GM23338 (cell line): ENCODE data around the gene RIMOC1. TPM values are rescaled to one million over a fixed set of nuclear protein-coding genes. Genes with fewer than 3 reads are reported as not detected.

Experiments used
- ATAC-seq: fragments of 200-7000 bp; cut with Tn5 transposase; 3 replicates; pipeline ENCODE4 v1.9.1; 2020
- DNase-seq: peaks from one replicate; pipeline ENCODE4 v3.0.0-alpha.2; 2015; ENCODE audit warnings: low spot score
- H2AFZ ChIP-seq: fragments of 200-600 bp; sonication (generic); 2 replicates; pipeline ENCODE4 v1.8.0; 2016; ENCODE audit warnings: antibody characterized with exemption, mild to moderate bottlenecking, moderate library complexity
- H3F3A ChIP-seq: fragments of 200-600 bp; sonication (generic); replicated peaks from 2 replicates; pipeline ENCODE4 v1.8.0; 2017; ENCODE audit warnings: antibody characterized with exemption, mixed run types, low read depth
- H3K27ac ChIP-seq: fragments of 200-600 bp; sonication (generic); 2 replicates; pipeline ENCODE4 v1.6.1; 2016; ENCODE audit warnings: low read depth
- H3K27me3 ChIP-seq: fragments of 200-600 bp; sonication (generic); 2 replicates; pipeline ENCODE4 v1.8.0; 2016; ENCODE audit warnings: mild to moderate bottlenecking, mixed run types, moderate library complexity; ENCODE audit not compliant: insufficient read depth
- H3K36me3 ChIP-seq: fragments of 200-600 bp; sonication (generic); 2 replicates; pipeline ENCODE4 v1.8.0; 2016; ENCODE audit warnings: mild to moderate bottlenecking; ENCODE audit not compliant: insufficient read depth
- H3K4me1 ChIP-seq: fragments of 200-600 bp; sonication (generic); 2 replicates; pipeline ENCODE4 v1.8.0; 2016; ENCODE audit warnings: mild to moderate bottlenecking, moderate library complexity; ENCODE audit not compliant: insufficient read depth
- H3K4me2 ChIP-seq: fragments of 200-600 bp; sonication (generic); 2 replicates; pipeline ENCODE4 v1.7.1; 2017; ENCODE audit warnings: mixed run types
- H3K4me3 ChIP-seq: fragments of 200-600 bp; sonication (generic); 2 replicates; pipeline ENCODE4 v1.6.1; 2016; ENCODE audit warnings: mixed run types
- H3K79me2 ChIP-seq: fragments of 200-600 bp; sonication (generic); replicated peaks from 2 replicates; pipeline ENCODE4 v1.8.0; 2017; ENCODE audit warnings: mild to moderate bottlenecking; ENCODE audit not compliant: insufficient read depth
- H3K9me2 ChIP-seq: fragments of 200-600 bp; sonication (generic); 2 replicates; pipeline ENCODE4 v1.8.0; 2017; ENCODE audit not compliant: insufficient read depth
- H4K20me1 ChIP-seq: fragments of 200-600 bp; sonication (generic); replicated peaks from 2 replicates; pipeline ENCODE4 v1.8.0; 2017; ENCODE audit warnings: mild to moderate bottlenecking; ENCODE audit not compliant: insufficient read depth
- H3K27ac Mint-ChIP-seq: 2 replicates; pipeline ENCODE4 v1.8.0; 2020; ENCODE audit warnings: inconsistent platforms, mild to moderate bottlenecking, moderate library complexity, mixed read lengths
- H3K27me3 Mint-ChIP-seq: 3 replicates; pipeline ENCODE4 v1.8.0; 2022; ENCODE audit warnings: low read depth, mild to moderate bottlenecking, moderate library complexity, mixed read lengths, inconsistent platforms; ENCODE audit not compliant: insufficient read depth, poor library complexity
- H3K36me3 Mint-ChIP-seq: 3 replicates; pipeline ENCODE4 v1.8.0; 2021; ENCODE audit warnings: low read depth, mild to moderate bottlenecking, inconsistent platforms, moderate library complexity, mixed read lengths
- H3K4me1 Mint-ChIP-seq: 3 replicates; pipeline ENCODE4 v1.8.0; 2020; ENCODE audit warnings: mild to moderate bottlenecking, inconsistent platforms, mixed read lengths
- H3K4me3 Mint-ChIP-seq: 3 replicates; pipeline ENCODE4 v1.8.0; 2021; ENCODE audit warnings: moderate library complexity, mild to moderate bottlenecking, inconsistent platforms, mixed read lengths
- H3K9me3 Mint-ChIP-seq: 3 replicates; pipeline ENCODE4 v1.8.0; 2020; ENCODE audit warnings: moderate library complexity, mild to moderate bottlenecking, inconsistent platforms, mixed read lengths
- CREB1 ChIP-seq: fragments of 250-450 bp; sonication (Bioruptor Pico); IDR thresholded peaks from 2 replicates; pipeline ENCODE4 v1.5.0; 2020; ENCODE audit warnings: low read depth, mild to moderate bottlenecking, moderate library complexity
- EZH2 ChIP-seq: fragments of 200-600 bp; sonication (generic); IDR thresholded peaks from one replicate; pipeline ENCODE4 v1.8.0; 2017; ENCODE audit warnings: antibody characterized with exemption, mild to moderate bottlenecking, low read depth; ENCODE audit not compliant: unreplicated experiment
- EZH2phosphoT487 ChIP-seq: fragments of 200-600 bp; sonication (generic); IDR thresholded peaks from one replicate; pipeline ENCODE4 v1.8.1; 2018; ENCODE audit warnings: antibody characterized with exemption; ENCODE audit not compliant: unreplicated experiment
- JUNB ChIP-seq: IDR thresholded peaks from one replicate; pipeline ENCODE4 v1.6.1; 2016; ENCODE audit warnings: antibody characterized with exemption; ENCODE audit not compliant: unreplicated experiment
- NANOG ChIP-seq: IDR thresholded peaks from 2 replicates; pipeline ENCODE4 v1.6.1; 2016; ENCODE audit warnings: antibody characterized with exemption, borderline replicate concordance
- POLR2AphosphoS5 ChIP-seq: IDR thresholded peaks from 2 replicates; pipeline ENCODE4 v1.6.1; 2016; ENCODE audit warnings: antibody characterized with exemption, low read depth
- STAT1 ChIP-seq: IDR thresholded peaks from one replicate; pipeline ENCODE4 v1.6.1; 2016; ENCODE audit warnings: antibody characterized with exemption; ENCODE audit not compliant: unreplicated experiment
- ZNF114 ChIP-seq: fragments of 250-450 bp; sonication (Bioruptor Pico); IDR thresholded peaks from 2 replicates; pipeline ENCODE4 v1.5.0; 2020; ENCODE audit warnings: mild to moderate bottlenecking, moderate library complexity
- ZNF331 ChIP-seq: fragments of 250-450 bp; sonication (Bioruptor Pico); IDR thresholded peaks from 2 replicates; pipeline ENCODE4 v1.5.0; 2020; ENCODE audit warnings: low read depth, mild to moderate bottlenecking, moderate library complexity
- polyA plus RNA-seq: library from polyadenylated mRNA; unstranded; fragments of >200 nt; fragmentation: Nextera tagmentation; extraction: Ambion mirVana; gene quantifications from 2 replicates; pipeline ENCODE4 v1.2.1, GENCODE V29; 2016
- total RNA-seq: library from RNA; depleted of rRNA; stranded (reverse); fragments of >200 nt; shearing (Covaris generic); gene quantifications from 2 replicates; pipeline ENCODE4 v1.2.3, GENCODE V29; 2014
- TF ChIP-seq, protein P1 (sequence below): IDR thresholded peaks from 2 replicates; pipeline ENCODE4 v1.6.1; 2016; ENCODE audit warnings: antibody characterized with exemption
- TF ChIP-seq, protein P2 (sequence below), 2 experiments: fragments of 200-600 bp in 1 of 2; sonication (generic) in 1 of 2; conservative IDR thresholded peaks; 2 replicates each; pipeline versions ENCODE4 v1.5.1 to v1.6.1; 2016 to 2017; ENCODE audit warnings: antibody characterized with exemption in 2 of 2, low read depth in 2 of 2, mild to moderate bottlenecking in 2 of 2, moderate library complexity in 1 of 2
- TF ChIP-seq, protein P3 (sequence below): fragments of 250-450 bp; sonication (Bioruptor Pico); IDR thresholded peaks from 2 replicates; pipeline ENCODE4 v1.5.0; 2020; ENCODE audit warnings: mild to moderate bottlenecking, moderate library complexity
- TF ChIP-seq, protein P4 (sequence below): IDR thresholded peaks from one replicate; pipeline ENCODE4 v1.6.1; 2018; ENCODE audit warnings: antibody characterized with exemption; ENCODE audit not compliant: unreplicated experiment

Gene RIMOC1
- total and polyA plus RNA-seq, 2 experiments from 2014 or later: 26.4 to 30.3 TPM

DNA sequence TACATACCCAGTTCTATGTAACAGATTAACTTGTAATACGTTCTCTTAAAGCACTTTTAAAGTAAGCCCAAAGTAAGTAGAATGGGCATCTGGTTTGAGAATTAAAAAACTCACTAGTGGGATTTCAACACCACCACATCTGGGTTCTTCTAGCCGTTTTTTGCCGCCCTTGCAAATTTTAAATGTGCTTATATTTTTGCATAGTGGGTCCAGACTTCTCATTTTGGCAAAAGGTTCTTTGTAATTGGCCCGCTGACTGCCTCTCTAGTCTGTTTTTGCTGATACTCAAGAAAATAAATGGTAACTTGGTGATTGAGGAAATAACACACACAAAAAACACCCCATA, 20.4 kb downstream of the RIMOC1 start:
- H3F3A ChIP-seq: 0 out of 2 replicates have a peak, but pooled peaks cover 3% of the 10 kb centered on the region
- no peaks in the 10 kb centered on the region for H3K9me2 ChIP-seq
- Mint-ChIP-seq H3K27me3 (peaks cover 6% of the 10 kb centered on the region), H3K27ac (no peak overlapping the region), H3K36me3 (0 out of 3 replicates have a peak, but pooled peaks cover 5% of the 10 kb centered on the region), H3K9me3 (no peaks in the 10 kb centered on the region), H3K4me1 (peaks cover 9% of the 10 kb centered on the region), H3K4me3 (peak overlapping the region; percentile 76)
- H3K4me1 ChIP-seq: no peaks in the 10 kb centered on the region; the same call in 1 of the 2 replicates
- H3K36me3 ChIP-seq: no peaks in the 10 kb centered on the region
- H3K4me3 ChIP-seq: peak overlapping the region; percentile 70
- H3K27me3 ChIP-seq: no peaks in the 10 kb centered on the region
- TF ChIP-seq, protein P1, sequence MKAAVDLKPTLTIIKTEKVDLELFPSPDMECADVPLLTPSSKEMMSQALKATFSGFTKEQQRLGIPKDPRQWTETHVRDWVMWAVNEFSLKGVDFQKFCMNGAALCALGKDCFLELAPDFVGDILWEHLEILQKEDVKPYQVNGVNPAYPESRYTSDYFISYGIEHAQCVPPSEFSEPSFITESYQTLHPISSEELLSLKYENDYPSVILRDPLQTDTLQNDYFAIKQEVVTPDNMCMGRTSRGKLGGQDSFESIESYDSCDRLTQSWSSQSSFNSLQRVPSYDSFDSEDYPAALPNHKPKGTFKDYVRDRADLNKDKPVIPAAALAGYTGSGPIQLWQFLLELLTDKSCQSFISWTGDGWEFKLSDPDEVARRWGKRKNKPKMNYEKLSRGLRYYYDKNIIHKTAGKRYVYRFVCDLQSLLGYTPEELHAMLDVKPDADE: no peak
- TF ChIP-seq POLR2AphosphoS5 (no peak), EZH2phosphoT487 (no peak), ZNF331 (CRISPR knock-in tag) (no peak), NANOG (no peak), STAT1 (no peak), CREB1 (CRISPR knock-in tag) (no peak), JUNB (no peak), EZH2 (no peak), ZNF114 (CRISPR knock-in tag) (no peak)
- TF ChIP-seq, protein P2, sequence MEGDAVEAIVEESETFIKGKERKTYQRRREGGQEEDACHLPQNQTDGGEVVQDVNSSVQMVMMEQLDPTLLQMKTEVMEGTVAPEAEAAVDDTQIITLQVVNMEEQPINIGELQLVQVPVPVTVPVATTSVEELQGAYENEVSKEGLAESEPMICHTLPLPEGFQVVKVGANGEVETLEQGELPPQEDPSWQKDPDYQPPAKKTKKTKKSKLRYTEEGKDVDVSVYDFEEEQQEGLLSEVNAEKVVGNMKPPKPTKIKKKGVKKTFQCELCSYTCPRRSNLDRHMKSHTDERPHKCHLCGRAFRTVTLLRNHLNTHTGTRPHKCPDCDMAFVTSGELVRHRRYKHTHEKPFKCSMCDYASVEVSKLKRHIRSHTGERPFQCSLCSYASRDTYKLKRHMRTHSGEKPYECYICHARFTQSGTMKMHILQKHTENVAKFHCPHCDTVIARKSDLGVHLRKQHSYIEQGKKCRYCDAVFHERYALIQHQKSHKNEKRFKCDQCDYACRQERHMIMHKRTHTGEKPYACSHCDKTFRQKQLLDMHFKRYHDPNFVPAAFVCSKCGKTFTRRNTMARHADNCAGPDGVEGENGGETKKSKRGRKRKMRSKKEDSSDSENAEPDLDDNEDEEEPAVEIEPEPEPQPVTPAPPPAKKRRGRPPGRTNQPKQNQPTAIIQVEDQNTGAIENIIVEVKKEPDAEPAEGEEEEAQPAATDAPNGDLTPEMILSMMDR (conservative IDR thresholded peaks at IDR 0.05; ENCODE audit: low read depth in 2 of 2): no peak
- TF ChIP-seq, protein P3, sequence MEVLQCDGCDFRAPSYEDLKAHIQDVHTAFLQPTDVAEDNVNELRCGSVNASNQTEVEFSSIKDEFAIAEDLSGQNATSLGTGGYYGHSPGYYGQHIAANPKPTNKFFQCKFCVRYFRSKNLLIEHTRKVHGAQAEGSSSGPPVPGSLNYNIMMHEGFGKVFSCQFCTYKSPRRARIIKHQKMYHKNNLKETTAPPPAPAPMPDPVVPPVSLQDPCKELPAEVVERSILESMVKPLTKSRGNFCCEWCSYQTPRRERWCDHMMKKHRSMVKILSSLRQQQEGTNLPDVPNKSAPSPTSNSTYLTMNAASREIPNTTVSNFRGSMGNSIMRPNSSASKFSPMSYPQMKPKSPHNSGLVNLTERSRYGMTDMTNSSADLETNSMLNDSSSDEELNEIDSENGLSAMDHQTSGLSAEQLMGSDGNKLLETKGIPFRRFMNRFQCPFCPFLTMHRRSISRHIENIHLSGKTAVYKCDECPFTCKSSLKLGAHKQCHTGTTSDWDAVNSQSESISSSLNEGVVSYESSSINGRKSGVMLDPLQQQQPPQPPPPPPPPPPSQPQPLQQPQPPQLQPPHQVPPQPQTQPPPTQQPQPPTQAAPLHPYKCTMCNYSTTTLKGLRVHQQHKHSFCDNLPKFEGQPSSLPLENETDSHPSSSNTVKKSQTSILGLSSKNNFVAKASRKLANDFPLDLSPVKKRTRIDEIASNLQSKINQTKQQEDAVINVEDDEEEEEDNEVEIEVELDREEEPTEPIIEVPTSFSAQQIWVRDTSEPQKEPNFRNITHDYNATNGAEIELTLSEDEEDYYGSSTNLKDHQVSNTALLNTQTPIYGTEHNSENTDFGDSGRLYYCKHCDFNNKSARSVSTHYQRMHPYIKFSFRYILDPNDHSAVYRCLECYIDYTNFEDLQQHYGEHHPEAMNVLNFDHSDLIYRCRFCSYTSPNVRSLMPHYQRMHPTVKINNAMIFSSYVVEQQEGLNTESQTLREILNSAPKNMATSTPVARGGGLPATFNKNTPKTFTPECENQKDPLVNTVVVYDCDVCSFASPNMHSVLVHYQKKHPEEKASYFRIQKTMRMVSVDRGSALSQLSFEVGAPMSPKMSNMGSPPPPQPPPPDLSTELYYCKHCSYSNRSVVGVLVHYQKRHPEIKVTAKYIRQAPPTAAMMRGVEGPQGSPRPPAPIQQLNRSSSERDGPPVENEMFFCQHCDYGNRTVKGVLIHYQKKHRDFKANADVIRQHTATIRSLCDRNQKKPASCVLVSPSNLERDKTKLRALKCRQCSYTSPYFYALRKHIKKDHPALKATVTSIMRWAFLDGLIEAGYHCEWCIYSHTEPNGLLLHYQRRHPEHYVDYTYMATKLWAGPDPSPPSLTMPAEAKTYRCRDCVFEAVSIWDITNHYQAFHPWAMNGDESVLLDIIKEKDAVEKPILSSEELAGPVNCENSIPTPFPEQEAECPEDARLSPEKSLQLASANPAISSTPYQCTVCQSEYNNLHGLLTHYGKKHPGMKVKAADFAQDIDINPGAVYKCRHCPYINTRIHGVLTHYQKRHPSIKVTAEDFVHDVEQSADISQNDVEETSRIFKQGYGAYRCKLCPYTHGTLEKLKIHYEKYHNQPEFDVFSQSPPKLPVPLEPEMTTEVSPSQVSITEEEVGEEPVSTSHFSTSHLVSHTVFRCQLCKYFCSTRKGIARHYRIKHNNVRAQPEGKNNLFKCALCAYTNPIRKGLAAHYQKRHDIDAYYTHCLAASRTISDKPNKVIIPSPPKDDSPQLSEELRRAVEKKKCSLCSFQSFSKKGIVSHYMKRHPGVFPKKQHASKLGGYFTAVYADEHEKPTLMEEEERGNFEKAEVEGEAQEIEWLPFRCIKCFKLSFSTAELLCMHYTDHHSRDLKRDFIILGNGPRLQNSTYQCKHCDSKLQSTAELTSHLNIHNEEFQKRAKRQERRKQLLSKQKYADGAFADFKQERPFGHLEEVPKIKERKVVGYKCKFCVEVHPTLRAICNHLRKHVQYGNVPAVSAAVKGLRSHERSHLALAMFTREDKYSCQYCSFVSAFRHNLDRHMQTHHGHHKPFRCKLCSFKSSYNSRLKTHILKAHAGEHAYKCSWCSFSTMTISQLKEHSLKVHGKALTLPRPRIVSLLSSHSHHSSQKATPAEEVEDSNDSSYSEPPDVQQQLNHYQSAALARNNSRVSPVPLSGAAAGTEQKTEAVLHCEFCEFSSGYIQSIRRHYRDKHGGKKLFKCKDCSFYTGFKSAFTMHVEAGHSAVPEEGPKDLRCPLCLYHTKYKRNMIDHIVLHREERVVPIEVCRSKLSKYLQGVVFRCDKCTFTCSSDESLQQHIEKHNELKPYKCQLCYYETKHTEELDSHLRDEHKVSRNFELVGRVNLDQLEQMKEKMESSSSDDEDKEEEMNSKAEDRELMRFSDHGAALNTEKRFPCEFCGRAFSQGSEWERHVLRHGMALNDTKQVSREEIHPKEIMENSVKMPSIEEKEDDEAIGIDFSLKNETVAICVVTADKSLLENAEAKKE (CRISPR knock-in tag): no peak
- TF ChIP-seq, protein P4, sequence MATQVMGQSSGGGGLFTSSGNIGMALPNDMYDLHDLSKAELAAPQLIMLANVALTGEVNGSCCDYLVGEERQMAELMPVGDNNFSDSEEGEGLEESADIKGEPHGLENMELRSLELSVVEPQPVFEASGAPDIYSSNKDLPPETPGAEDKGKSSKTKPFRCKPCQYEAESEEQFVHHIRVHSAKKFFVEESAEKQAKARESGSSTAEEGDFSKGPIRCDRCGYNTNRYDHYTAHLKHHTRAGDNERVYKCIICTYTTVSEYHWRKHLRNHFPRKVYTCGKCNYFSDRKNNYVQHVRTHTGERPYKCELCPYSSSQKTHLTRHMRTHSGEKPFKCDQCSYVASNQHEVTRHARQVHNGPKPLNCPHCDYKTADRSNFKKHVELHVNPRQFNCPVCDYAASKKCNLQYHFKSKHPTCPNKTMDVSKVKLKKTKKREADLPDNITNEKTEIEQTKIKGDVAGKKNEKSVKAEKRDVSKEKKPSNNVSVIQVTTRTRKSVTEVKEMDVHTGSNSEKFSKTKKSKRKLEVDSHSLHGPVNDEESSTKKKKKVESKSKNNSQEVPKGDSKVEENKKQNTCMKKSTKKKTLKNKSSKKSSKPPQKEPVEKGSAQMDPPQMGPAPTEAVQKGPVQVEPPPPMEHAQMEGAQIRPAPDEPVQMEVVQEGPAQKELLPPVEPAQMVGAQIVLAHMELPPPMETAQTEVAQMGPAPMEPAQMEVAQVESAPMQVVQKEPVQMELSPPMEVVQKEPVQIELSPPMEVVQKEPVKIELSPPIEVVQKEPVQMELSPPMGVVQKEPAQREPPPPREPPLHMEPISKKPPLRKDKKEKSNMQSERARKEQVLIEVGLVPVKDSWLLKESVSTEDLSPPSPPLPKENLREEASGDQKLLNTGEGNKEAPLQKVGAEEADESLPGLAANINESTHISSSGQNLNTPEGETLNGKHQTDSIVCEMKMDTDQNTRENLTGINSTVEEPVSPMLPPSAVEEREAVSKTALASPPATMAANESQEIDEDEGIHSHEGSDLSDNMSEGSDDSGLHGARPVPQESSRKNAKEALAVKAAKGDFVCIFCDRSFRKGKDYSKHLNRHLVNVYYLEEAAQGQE: no peak
- peak overlapping the region; percentile 84 for H3K4me2 ChIP-seq
- no peaks in the 10 kb centered on the region for H3K79me2 ChIP-seq
- DNase-seq (no peak), ATAC-seq (no peak)
- peak overlapping the region; percentile 99 for H2AFZ ChIP-seq
- peaks cover 7% of the 10 kb centered on the region; the same call in 1 of the 2 replicates for H4K20me1 ChIP-seq
- H3K27ac ChIP-seq: no peak overlapping the region
